COR-L47 (cell line): ENCODE measurements around the gene PANK2.
"Not testable (repeated sequence)": the region's sequence is repeated elsewhere in the genome, so short reads cannot be mapped to it uniquely, and the experiment has no call there.

Source experiments
- DNase-seq: peaks from one replicate; lab custom pipeline; 2025; lab: John Stamatoyannopoulos, UW

PANK2 gene

GRCh38 chr20:3901706-3902440 is 12.7 kb downstream of the PANK2 start:
- no peak for DNase-seq

GRCh38 chr20:3902446-3902845 is 13.3 kb downstream of the PANK2 start:
- no peak for DNase-seq

- no peak for DNase-seq
These were observed 15.0 kb downstream of the PANK2 start for GRCh38 chr20:3904224-3904623.

GRCh38 chr20:3904857-3905256 is 15.7 kb downstream of the PANK2 start:
- DNase-seq = no peak

- DNase-seq = not testable (repeated sequence)
These were observed 17.8 kb downstream of the PANK2 start for GRCh38 chr20:3906744-3907721.

GRCh38 chr20:3908667-3909066 is 19.5 kb downstream of the PANK2 start:
- no peak for DNase-seq

- no peak for DNase-seq
These were observed 20.8 kb downstream of the PANK2 start for GRCh38 chr20:3909952-3910366.

- DNase-seq = no peak
These were observed 21.7 kb downstream of the PANK2 start for GRCh38 chr20:3910853-3911252.

GRCh38 chr20:3911956-3912355 is 22.8 kb downstream of the PANK2 start:
- DNase-seq = peak; percentile 52

- DNase-seq = no peak
These were observed 25.3 kb downstream of the PANK2 start for GRCh38 chr20:3914446-3914845.

GRCh38 chr20:3915691-3916090 is 26.5 kb downstream of the PANK2 start:
- DNase-seq = no peak

GRCh38 chr20:3916364-3916763 is 27.2 kb downstream of the PANK2 start:
- no peak for DNase-seq

GRCh38 chr20:3919352-3919751 is 30.2 kb downstream of the PANK2 start:
- no peak for DNase-seq

- no peak for DNase-seq
These were observed 33.2 kb downstream of the PANK2 start for GRCh38 chr20:3922223-3922982.

GRCh38 chr20:3922983-3923339 is 33.8 kb downstream of the PANK2 start:
- no peak for DNase-seq

GRCh38 chr20:3923818-3924217 is 34.6 kb downstream of the PANK2 start:
- no peak for DNase-seq

- no peak for DNase-seq
These were observed 35.3 kb downstream of the PANK2 start for GRCh38 chr20:3924304-3925112.

GRCh38 chr20:3925113-3925695 is 36.0 kb downstream of the PANK2 start:
- DNase-seq = no peak

GRCh38 chr20:3925899-3926638 is 36.9 kb downstream of the PANK2 start:
- DNase-seq = no peak
